Measurements from ENCODE around the gene AP3S1.
A peak's percentile ranks its signal among the peaks of the same experiment; 100 is the strongest.

Gene AP3S1

DNA sequence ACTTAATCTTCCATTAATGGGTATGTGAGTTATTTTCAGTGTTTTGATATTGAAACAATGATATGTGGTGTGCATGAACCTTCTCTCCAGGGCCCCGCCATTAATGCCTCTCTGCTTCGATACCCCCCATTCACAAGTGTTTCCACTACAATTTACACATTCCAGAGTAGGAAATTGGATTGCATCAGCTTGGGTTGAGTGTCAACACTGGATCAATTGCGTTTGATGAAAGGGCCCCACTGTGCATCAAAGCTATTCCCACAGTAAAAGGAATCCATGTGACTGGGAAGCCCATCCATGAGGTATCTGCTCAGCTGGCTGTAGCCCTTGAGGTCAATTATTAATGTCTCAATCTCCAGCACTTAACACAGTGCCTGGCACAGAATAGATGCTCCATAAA is 102.8 kb downstream of the AP3S1 start:
- no peak for DNase-seq

- no peak for DNase-seq
Observed at GRCh38 chr5:115946655-115947054, 104.9 kb downstream of the AP3S1 start.

GRCh38 chr5:115947260-115947659 is 105.5 kb downstream of the AP3S1 start:
- DNase-seq = no peak

GRCh38 chr5:115948091-115948534 is 106.4 kb downstream of the AP3S1 start:
- no peak for DNase-seq

- no peak for DNase-seq
Observed at GRCh38 chr5:115949096-115949495, 107.4 kb downstream of the AP3S1 start.

DNA sequence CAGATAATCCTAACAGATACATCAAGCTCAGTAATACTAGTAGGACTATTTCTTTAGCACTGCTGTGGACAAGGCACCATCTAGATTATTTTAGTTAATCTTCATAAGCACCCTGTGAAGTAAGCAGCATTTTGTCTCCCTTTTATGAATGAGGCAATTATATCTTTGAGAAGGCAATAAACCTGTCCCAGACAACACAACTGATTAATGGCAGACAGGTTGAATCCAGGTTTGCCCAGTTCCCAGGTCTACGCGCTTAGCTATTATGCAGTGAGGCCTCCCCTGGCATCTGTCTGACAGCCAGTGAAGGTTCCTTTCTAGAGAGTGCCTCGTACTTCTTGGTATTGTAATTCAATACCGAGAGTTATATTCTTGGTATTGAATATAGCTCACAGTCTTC is 110.9 kb downstream of the AP3S1 start:
- peak; percentile 25 for DNase-seq

DNA sequence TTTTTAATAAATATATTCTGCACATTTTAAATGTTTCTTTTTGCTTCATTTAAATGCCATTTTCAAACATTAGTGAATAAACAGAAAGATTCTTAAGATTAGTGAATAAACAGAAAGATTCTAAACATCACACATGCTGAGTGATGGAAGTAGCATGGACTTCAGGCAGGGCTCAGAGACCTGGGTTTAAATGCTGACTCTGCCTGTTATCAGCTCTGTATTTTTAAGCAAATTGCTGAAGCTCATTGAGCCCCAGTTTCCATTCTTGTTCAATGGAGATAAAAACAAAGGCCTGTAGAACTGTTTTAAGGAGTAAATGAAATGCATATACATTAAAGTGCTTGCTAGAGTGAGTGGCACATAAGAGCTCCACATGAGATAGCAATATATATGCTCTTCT is 112.4 kb downstream of the AP3S1 start:
- DNase-seq = no peak

DNA sequence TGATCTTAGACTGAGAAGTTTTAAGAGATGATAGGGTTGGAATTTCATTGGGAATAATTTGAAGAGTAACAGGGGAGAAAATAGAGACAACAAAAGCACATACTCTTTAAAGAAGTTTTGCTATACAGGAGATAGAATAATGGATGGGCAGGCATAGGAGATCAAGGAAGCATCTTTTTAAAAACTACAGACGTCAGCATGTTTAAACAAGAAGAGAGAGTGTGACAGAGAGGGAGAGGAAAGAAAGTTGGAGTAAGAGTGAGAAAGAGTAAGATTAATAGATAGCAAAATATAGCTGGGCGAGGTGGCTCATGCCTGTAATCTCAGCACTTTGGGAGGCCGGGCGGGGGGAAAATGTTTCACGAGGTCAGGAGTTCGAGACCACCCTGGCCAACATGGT is 115.2 kb downstream of the AP3S1 start:
- no peak for DNase-seq

- DNase-seq = no peak
Observed at GRCh38 chr5:115961381-115962238, 119.9 kb downstream of the AP3S1 start.

DNA sequence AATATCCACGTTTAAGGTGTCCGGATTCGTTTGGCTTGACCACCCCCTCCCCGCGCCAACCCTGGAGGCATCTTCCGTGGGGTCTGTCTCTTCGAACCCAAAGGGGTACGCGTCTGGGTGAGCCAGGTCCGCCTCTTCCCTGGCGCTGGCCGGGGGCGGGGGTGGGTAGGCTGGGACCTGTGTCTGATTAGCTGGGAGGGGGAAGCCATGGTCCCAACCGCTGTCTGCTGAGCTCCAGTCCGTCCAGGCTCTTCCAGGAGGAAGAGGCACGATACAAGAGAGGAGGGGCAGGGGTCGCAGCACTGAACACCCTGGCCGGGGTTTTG is 120.5 kb downstream of the AP3S1 start, which contains the start of gene LVRN:
Gene LVRN (plus strand): TSS at position 237 of the 326 bp plus-strand sequence. CDS start 143 bp downstream, outside the sequence.
- DNase-seq = no peak

- DNase-seq = no peak
Observed at GRCh38 chr5:115962565-115963402, 121.0 kb downstream of the AP3S1 start.

DNA sequence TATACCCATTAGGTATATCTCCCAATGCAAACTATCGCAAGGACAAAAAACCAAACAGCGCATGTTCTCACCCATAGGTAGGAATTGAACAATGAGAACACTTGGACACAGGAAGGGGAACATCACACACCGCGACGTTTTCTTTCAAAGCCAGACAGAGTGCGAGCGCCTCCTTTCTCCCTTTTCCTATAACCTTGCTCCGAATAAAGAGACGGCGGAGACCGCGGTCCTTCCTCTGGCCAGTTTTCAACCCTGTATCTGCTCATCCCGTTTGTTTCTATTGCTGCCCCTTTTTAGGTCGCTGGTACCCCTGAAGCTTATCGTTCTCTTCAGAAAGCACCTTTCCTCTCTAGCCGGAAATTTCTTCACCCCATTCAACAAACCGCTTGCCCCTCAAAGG is 121.8 kb downstream of the AP3S1 start:
- no peak for DNase-seq

All from NCI-H1417 treated with DMSO at 0.1 percent for 48 hours (cell line).